Choroid plexus epithelial cell (primary cell): Measurements from ENCODE around the gene IRF3.

ENCODE experiments used
- DNase-seq: peaks from one replicate; pipeline ENCODE4 v3.0.0-alpha.2; 2010; ENCODE audit warnings: low read depth
- H3K4me3 ChIP-seq: 2 replicates; pipeline ENCODE4 v1.5.1; 2011; ENCODE audit warnings: low read depth, mild to moderate bottlenecking, control low read depth, low read length, moderate library complexity
- TF ChIP-seq, protein P1 (sequence below): conservative IDR thresholded peaks from 2 replicates; pipeline ENCODE4 v1.5.1; 2011; ENCODE audit warnings: low read depth, mild to moderate bottlenecking, control low read depth, inconsistent platforms, low read length, moderate library complexity

IRF3 gene

DNA sequence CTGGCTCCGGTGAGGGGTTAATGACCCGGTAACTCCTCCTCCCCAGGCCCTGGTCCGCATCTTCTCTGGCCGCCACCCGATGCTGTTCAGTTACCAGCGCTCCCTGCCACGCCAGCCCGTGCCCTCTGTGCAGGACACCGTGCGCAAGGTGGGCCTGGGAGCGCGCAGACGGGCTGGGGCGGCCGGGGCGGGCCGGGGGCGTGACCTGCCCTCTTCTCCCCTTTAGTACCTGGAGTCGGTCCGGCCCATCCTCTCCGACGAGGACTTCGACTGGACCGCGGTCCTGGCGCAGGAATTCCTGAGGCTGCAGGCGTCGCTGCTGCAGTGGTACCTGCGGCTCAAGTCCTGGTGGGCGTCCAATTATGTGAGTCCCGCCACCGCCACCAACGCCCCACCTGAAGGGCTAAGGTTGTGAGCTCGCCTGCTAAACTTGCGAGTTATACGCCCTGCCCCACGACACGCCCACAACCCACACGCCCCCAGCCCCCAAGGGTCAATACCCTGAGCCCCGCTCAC lies 35.7 kb upstream of the IRF3 start:
- DNase-seq: no peak
- TF ChIP-seq, protein P1, sequence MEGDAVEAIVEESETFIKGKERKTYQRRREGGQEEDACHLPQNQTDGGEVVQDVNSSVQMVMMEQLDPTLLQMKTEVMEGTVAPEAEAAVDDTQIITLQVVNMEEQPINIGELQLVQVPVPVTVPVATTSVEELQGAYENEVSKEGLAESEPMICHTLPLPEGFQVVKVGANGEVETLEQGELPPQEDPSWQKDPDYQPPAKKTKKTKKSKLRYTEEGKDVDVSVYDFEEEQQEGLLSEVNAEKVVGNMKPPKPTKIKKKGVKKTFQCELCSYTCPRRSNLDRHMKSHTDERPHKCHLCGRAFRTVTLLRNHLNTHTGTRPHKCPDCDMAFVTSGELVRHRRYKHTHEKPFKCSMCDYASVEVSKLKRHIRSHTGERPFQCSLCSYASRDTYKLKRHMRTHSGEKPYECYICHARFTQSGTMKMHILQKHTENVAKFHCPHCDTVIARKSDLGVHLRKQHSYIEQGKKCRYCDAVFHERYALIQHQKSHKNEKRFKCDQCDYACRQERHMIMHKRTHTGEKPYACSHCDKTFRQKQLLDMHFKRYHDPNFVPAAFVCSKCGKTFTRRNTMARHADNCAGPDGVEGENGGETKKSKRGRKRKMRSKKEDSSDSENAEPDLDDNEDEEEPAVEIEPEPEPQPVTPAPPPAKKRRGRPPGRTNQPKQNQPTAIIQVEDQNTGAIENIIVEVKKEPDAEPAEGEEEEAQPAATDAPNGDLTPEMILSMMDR: no peak
- H3K4me3 ChIP-seq: no peak overlapping the region

DNA sequence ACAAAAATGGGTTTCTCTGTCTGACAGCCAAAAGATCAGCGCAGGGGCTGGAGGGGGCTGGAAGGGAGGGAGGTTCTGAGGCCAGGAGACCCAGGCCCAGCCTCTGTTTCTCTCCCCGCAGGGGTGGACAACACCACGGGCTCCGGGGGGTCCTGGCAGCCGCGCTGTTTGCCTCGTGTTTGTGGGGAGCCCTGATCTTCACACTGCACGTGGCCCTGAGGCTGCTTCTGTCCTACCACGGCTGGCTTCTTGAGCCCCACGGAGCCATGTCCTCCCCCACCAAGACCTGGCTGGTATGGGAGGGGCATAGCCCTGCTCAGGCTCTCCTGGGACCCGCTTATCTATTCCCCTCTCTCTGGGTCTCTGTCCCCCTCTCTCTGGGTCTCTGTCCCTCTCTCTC lies 34.9 kb upstream of the IRF3 start:
- TF ChIP-seq, protein P1: no peak
- no peak for DNase-seq
- H3K4me3 ChIP-seq: no peak overlapping the region

DNA sequence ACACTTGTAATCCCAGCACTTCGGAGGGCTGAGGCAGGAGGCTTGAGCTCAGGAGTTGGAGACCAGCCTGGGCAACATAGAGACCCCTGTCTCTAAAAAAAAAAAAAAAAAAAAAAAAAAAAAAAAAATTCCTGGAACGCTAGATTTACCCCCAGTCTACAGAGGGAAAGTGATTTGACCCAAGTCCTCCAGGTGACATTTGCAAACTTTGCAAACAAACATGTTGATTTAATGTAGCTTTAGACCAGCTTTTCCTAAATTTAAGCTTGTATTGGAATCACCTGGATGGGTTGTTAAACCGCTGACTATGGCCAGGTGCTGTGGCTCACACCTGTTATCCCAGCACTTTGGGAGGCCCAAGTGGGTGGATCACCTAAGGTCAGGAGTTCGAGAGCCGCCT lies 33.7 kb upstream of the IRF3 start:
- DNase-seq: no peak
- TF ChIP-seq, protein P1: no peak
- H3K4me3 ChIP-seq: no peak overlapping the region

DNA sequence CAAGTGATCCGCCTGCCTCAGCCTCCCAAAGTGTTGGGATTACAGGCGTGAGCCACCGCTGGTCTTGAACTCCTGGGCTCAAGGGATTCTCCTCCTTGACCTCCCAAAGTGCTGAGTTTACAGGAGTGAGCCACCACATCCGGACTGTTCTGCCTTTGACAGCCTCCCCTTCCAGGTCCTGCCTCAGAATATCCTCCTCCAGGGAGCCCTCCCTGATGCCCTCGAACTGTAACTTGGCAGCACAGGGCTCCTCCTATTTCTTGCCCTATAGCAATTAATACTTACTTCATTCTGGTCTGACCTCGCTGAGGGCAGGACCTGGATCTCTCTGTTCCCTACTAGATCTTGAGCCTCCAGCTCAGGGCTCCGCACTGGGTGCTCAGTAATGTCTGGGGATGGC lies 31.2 kb upstream of the IRF3 start:
- no peak overlapping the region for H3K4me3 ChIP-seq
- TF ChIP-seq, protein P1: no peak
- DNase-seq: no peak

DNA sequence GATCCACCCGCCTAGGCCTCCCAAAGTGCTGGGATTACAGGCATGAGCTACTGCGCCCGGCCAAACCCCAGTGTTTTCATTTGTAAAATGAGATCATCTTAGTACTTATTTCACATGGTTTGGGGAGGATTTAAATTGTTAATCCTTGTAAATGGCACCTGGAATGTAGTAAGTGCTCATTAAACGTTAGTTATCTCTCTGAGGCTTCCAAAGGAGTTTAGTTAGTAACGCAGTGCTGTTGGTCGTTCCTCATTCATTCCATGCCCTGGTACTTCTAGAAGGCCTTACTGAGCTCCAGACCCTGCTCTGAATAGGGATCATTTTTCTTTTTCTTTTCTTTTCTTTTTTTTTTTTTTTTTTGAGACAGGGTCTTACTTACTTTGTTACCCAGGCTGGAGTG lies 30.5 kb upstream of the IRF3 start:
- no peak for DNase-seq
- no peak overlapping the region for H3K4me3 ChIP-seq
- TF ChIP-seq, protein P1: no peak

DNA sequence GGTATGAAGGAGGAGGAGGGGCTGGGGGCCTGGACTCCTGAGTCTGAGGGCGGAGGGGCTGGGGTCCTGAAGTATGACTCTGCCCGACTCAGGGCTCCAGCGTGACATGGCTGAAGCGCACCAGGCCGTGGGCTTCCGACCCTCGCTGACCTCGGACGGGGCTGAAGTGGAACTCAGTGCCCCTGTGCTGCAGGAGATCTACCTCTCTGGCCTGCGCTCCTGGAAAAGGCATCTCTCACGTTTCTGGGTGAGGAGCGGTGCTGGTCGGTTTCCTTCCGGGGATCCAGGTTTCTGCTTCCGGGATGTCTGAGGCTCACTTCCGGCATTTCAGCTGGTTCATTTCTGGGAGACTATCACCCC lies 26.5 kb upstream of the IRF3 start:
- TF ChIP-seq, protein P1: no peak
- DNase-seq: no peak
- H3K4me3 ChIP-seq: no peak overlapping the region

DNA sequence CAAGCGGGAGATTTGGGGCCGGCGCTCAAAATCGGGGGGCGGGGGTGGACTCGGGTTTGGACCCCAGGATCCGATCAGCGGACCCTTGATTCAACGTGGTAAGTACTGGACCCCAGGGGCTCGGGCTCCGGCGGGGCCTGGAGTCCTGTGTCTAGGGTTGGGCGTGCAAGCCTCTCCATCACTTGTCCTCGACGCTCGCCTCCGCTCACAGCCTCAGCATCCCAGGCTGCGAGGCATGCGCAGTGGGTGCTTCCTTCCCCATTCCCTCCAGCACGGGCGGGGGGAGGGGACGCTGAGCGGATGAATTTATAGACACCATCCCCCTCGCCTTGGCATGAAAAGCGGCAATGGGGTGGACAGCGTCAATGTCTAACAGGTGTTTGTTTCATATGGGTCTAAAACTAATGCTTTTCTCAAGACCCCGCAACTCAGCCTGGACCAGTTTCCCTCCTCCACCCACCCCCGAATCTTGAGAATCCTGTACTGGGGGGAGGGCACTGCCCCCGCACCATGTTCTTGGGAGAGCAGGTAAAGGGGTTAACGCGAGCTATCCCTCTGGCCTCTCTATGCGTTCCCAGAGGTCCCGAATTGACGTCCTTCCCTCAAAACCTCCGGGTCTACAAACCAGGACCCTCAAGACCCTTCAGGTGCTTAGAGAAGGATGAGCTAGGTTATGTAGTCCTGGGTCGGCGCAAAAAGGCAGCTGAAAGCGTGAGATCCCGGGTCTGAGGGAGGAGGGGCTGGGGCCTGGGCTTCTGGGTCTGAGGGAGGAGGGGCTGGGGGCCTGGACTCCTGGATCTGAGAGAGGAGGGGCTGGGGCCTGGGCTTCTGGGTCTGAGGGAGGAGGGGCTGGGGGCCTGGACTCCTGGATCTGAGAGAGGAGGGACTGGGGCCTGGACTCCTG lies 25.8 kb upstream of the IRF3 start:
- DNase-seq: peak; percentile 68
- TF ChIP-seq, protein P1: no peak
- peak overlapping the region; percentile 50 for H3K4me3 ChIP-seq
